ENCODE measurements around the gene PGS1.

The PGS1 gene

DNA sequence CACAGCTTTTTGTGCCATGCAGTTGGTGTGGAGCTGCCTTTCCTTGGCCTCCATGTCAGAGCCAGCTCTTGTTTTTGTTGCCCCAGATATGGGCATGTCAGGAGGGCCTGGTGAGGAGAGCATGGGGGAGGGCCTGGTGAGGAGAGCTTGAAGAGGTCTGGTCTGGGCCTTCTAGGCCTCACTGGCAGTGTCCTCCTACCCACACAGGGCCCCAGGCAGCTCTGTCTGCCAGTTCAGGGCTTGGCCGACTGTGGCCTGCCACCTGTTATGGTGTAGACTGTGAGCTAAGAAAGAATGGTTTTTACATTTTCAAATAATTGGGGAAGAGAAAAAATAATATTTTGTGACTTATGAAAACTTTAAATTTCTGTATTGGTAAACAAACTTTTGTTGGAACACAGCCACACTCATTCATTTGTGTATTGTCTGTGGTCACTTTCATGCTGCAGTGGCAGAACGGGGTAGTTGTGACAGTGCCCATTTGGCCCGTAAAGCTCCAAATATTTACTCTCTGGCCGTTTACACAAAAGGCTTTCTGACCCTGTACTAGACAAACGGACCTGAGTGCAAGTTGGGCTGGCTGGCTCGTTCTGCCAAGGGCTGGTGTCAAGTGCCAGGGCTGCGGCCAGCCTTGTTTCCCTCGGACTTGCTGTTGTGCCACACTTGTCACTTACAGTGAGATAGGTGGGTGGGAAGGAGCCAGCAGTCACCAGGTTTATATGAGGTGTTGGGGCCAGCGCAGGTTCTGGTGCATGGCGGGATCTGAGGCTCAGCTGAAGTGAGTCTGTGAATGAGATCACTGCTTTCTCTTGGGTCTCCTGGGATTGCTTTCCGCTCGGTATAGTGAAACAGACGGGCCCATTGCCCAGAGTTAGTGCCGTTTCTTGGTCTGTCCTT is 18.2 kb downstream of the PGS1 start:
- H3K4me3 ChIP-seq (ENCODE audit: low read depth, low read length): no peak overlapping the region
- DNase-seq (ENCODE audit: low read depth): no peak
- TF ChIP-seq, protein P1, sequence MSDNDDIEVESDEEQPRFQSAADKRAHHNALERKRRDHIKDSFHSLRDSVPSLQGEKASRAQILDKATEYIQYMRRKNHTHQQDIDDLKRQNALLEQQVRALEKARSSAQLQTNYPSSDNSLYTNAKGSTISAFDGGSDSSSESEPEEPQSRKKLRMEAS (IDR thresholded peaks at IDR 0.05; ENCODE audit: low read depth, low read length): no peak
- TF ChIP-seq POLR2A (IDR thresholded peaks at IDR 0.05; ENCODE audit: extremely low read depth, insufficient read length) (no peak), MYC (IDR thresholded peaks at IDR 0.05; ENCODE audit: low read depth, low read length) (no peak)
- TF ChIP-seq, protein P2, sequence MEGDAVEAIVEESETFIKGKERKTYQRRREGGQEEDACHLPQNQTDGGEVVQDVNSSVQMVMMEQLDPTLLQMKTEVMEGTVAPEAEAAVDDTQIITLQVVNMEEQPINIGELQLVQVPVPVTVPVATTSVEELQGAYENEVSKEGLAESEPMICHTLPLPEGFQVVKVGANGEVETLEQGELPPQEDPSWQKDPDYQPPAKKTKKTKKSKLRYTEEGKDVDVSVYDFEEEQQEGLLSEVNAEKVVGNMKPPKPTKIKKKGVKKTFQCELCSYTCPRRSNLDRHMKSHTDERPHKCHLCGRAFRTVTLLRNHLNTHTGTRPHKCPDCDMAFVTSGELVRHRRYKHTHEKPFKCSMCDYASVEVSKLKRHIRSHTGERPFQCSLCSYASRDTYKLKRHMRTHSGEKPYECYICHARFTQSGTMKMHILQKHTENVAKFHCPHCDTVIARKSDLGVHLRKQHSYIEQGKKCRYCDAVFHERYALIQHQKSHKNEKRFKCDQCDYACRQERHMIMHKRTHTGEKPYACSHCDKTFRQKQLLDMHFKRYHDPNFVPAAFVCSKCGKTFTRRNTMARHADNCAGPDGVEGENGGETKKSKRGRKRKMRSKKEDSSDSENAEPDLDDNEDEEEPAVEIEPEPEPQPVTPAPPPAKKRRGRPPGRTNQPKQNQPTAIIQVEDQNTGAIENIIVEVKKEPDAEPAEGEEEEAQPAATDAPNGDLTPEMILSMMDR (IDR thresholded peaks at IDR 0.05; ENCODE audit: low read depth, low read length): no peak

DNA sequence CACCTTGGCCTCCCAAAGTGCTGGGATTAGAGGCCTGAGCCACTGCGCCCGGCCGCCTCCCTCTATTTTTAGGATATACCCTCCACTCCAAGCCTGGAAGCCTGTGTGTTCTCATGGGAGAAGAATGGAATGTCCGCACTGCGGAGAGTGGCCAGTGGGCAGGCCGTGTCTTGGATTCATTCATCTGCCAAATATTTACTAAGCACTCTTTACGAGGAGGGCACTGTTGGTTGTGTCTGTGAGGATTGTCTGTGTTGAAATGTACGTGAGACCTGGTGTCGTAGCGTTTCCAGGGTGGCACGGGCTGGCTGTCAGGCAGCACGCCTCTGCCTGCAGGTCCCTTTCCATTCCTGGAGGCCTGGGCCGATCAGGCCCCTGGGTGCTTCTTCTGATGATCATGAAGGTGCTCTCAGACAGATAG is 19.2 kb downstream of the PGS1 start:
- TF ChIP-seq, protein P2 (IDR thresholded peaks at IDR 0.05; ENCODE audit: low read depth, low read length): no peak
- no peak for TF ChIP-seq POLR2A (IDR thresholded peaks at IDR 0.05; ENCODE audit: extremely low read depth, insufficient read length)
- TF ChIP-seq MYC (IDR thresholded peaks at IDR 0.05; ENCODE audit: low read depth, low read length): no peak
- TF ChIP-seq, protein P1 (IDR thresholded peaks at IDR 0.05; ENCODE audit: low read depth, low read length): no peak
- no peak for DNase-seq (ENCODE audit: low read depth)
- no peak overlapping the region for H3K4me3 ChIP-seq (ENCODE audit: low read depth, low read length)

- TF ChIP-seq, protein P1 (IDR thresholded peaks at IDR 0.05; ENCODE audit: low read depth, low read length): no peak
- TF ChIP-seq POLR2A (IDR thresholded peaks at IDR 0.05; ENCODE audit: extremely low read depth, insufficient read length): no peak
- no peak for DNase-seq (ENCODE audit: low read depth)
- H3K4me3 ChIP-seq (ENCODE audit: low read depth, low read length): no peak overlapping the region
Observed at GRCh38 chr17:78398390-78398789, 19.9 kb downstream of the PGS1 start.

- DNase-seq (ENCODE audit: low read depth): no peak
- H3K4me3 ChIP-seq (ENCODE audit: low read depth, low read length): no peak overlapping the region
- TF ChIP-seq, protein P1 (IDR thresholded peaks at IDR 0.05; ENCODE audit: low read depth, low read length): no peak
- TF ChIP-seq POLR2A (IDR thresholded peaks at IDR 0.05; ENCODE audit: extremely low read depth, insufficient read length): no peak
Observed at GRCh38 chr17:78399028-78399692, 20.7 kb downstream of the PGS1 start.

GRCh38 chr17:78399693-78400144 is 21.3 kb downstream of the PGS1 start:
- no peak for DNase-seq (ENCODE audit: low read depth)
- no peak overlapping the region for H3K4me3 ChIP-seq (ENCODE audit: low read depth, low read length)
- TF ChIP-seq, protein P2 (IDR thresholded peaks at IDR 0.05; ENCODE audit: low read depth, low read length): no peak
- TF ChIP-seq, protein P1 (IDR thresholded peaks at IDR 0.05; ENCODE audit: low read depth, low read length): no peak
- TF ChIP-seq MYC (IDR thresholded peaks at IDR 0.05; ENCODE audit: low read depth, low read length): no peak
- TF ChIP-seq POLR2A (IDR thresholded peaks at IDR 0.05; ENCODE audit: extremely low read depth, insufficient read length): no peak

DNA sequence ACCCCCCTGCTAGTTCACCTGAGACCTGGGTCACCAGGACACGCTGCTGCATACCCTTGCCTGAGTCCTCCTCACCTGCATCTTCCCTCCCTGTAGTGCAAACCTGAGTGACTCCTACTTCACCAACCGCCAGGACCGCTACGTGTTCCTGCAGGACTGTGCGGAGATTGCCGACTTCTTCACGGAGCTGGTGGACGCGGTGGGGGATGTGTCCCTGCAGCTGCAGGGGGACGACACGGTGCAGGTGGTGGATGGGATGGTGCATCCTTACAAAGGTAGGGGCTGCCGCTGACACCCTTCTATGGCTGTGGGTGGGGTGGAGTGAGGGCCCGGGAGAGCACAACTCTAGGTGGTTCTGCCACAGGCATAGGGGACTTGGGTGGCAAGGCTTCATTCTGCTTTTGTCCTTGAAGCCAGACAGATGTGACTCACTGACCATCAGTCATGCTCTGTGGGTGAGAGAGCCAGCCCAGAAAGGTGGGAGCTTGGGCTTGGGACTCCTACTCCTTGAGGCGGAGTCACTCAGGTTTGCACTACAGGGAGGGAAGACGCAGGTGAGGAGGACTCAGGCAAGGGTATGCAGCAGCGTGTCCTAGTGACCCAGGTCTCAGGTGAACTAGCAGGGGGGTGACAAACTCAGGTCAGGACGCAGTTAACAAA is 22.3 kb downstream of the PGS1 start:
- DNase-seq (ENCODE audit: low read depth): no peak
- no peak for TF ChIP-seq MYC (IDR thresholded peaks at IDR 0.05; ENCODE audit: low read depth, low read length)
- TF ChIP-seq, protein P2 (IDR thresholded peaks at IDR 0.05; ENCODE audit: low read depth, low read length): no peak
- TF ChIP-seq, protein P1 (IDR thresholded peaks at IDR 0.05; ENCODE audit: low read depth, low read length): no peak
- TF ChIP-seq POLR2A (IDR thresholded peaks at IDR 0.05; ENCODE audit: extremely low read depth, insufficient read length): no peak
- H3K4me3 ChIP-seq (ENCODE audit: low read depth, low read length): no peak overlapping the region
